Liver (tissue), 9 donors: ENCODE results near the gene FGD6. TPM values are rescaled to one million over a fixed set of nuclear protein-coding genes. Genes with fewer than 3 reads are reported as not detected.

ENCODE experiments used
- DNase-seq: peaks from one replicate; pipeline ENCODE4 v3.0.0-alpha.2; 2017; ENCODE audit warnings: low spot score
- H3K27ac ChIP-seq, 2 donors: one replicate each; pipeline ENCODE4 v1.7.0; 2013; ENCODE audit warnings: inconsistent platforms in 2 of 2, low read length in 2 of 2, control low read depth in 1 of 2, low read depth in 1 of 2, mild to moderate bottlenecking in 1 of 2
- H3K27me3 ChIP-seq, 4 donors: one replicate each; pipeline versions ENCODE4 v1.6.1 to v1.7.0; 2013; ENCODE audit warnings: low read length in 3 of 4, inconsistent platforms in 1 of 4, mild to moderate bottlenecking in 1 of 4, moderate library complexity in 1 of 4; ENCODE audit not compliant: control insufficient read depth in 4 of 4, insufficient read depth in 4 of 4
- H3K36me3 ChIP-seq, 4 donors: one replicate each; pipeline versions ENCODE4 v1.6.1 to v1.7.0; 2013; ENCODE audit warnings: low read length in 3 of 4, mild to moderate bottlenecking in 3 of 4, low read depth in 1 of 4, moderate library complexity in 1 of 4; ENCODE audit not compliant: control insufficient read depth in 4 of 4, insufficient read depth in 3 of 4
- H3K4me1 ChIP-seq, 4 donors: one replicate each; pipeline versions ENCODE4 v1.6.1 to v1.7.0; 2013; ENCODE audit warnings: low read length in 3 of 4, mild to moderate bottlenecking in 3 of 4, moderate library complexity in 1 of 4; ENCODE audit not compliant: control insufficient read depth in 4 of 4, insufficient read depth in 4 of 4
- H3K4me3 ChIP-seq, 3 donors: one replicate each; pipeline versions ENCODE4 v1.6.1 to v1.7.0; 2013; ENCODE audit warnings: low read length in 3 of 3, control low read depth in 1 of 3, low read depth in 1 of 3, mild to moderate bottlenecking in 1 of 3
- H3K9ac ChIP-seq, 2 donors: one replicate each; pipeline ENCODE4 v1.7.0; 2013; ENCODE audit warnings: low read length in 2 of 2, mild to moderate bottlenecking in 2 of 2, moderate library complexity in 2 of 2, control low read depth in 1 of 2, low read depth in 1 of 2
- H3K9me3 ChIP-seq, 4 donors: one replicate each; pipeline versions ENCODE4 v1.6.1 to v1.7.0; 2013; ENCODE audit warnings: low read length in 3 of 4; ENCODE audit not compliant: control insufficient read depth in 4 of 4
- ATF3 ChIP-seq: IDR thresholded peaks from 2 replicates; pipeline ENCODE4 v1.6.1; 2016; ENCODE audit warnings: antibody characterized with exemption
- CTCF ChIP-seq: fragments of 150-350 bp; IDR thresholded peaks from 2 replicates; pipeline ENCODE4 v1.5.1; 2017; ENCODE audit warnings: improper control_type of control experiment, low read depth, low read length; ENCODE audit not compliant: missing input control
- FOXA1 ChIP-seq: IDR thresholded peaks from 2 replicates; pipeline ENCODE4 v1.6.1; 2016; ENCODE audit warnings: antibody characterized with exemption
- FOXA2 ChIP-seq: IDR thresholded peaks from 2 replicates; pipeline ENCODE4 v1.6.1; 2016; ENCODE audit warnings: antibody characterized with exemption
- GABPA ChIP-seq, 2 donors: IDR thresholded peaks in 1 of 2; conservative IDR thresholded peaks in 1 of 2; 2 replicates each; pipeline ENCODE4 v1.6.1; 2016; ENCODE audit warnings: antibody characterized with exemption in 2 of 2, mild to moderate bottlenecking in 1 of 2, moderate library complexity in 1 of 2
- HNF4A ChIP-seq, 2 donors: conservative IDR thresholded peaks; 2 replicates each; pipeline ENCODE4 v1.6.1; 2016; ENCODE audit warnings: antibody characterized with exemption in 2 of 2, mild to moderate bottlenecking in 2 of 2
- HNF4G ChIP-seq: IDR thresholded peaks from 2 replicates; pipeline ENCODE4 v1.6.1; 2016; ENCODE audit warnings: antibody characterized with exemption
- JUND ChIP-seq, 2 donors: IDR thresholded peaks; 2 replicates each; pipeline ENCODE4 v1.6.1; 2016; ENCODE audit warnings: antibody characterized with exemption in 2 of 2
- NR2F2 ChIP-seq: IDR thresholded peaks from 2 replicates; pipeline ENCODE4 v1.6.1; 2016; ENCODE audit warnings: antibody characterized with exemption
- RAD21 ChIP-seq, 2 donors: IDR thresholded peaks; 2 replicates each; pipeline ENCODE4 v1.6.1; 2016; ENCODE audit warnings: antibody characterized with exemption in 2 of 2, mild to moderate bottlenecking in 2 of 2
- RXRA ChIP-seq, 2 donors: IDR thresholded peaks; 2 replicates each; pipeline ENCODE4 v1.6.1; 2017 to 2018; ENCODE audit warnings: antibody characterized with exemption in 2 of 2, mild to moderate bottlenecking in 1 of 2
- TAF1 ChIP-seq: conservative IDR thresholded peaks from 2 replicates; pipeline ENCODE4 v1.6.1; 2016; ENCODE audit warnings: antibody characterized with exemption, mild to moderate bottlenecking
- YY1 ChIP-seq: IDR thresholded peaks from 2 replicates; pipeline ENCODE4 v1.6.1; 2016; ENCODE audit warnings: antibody characterized with exemption, mild to moderate bottlenecking
- WGBS: extraction: QIAGEN DNeasy Blood & Tissue Kit; methylation state at CpG from one replicate; pipeline ENCODE4 v1.1.7; 2013; 5-methylcytosine and 5-hydroxymethylcytosine counted together
- polyA plus RNA-seq, 2 donors: library from polyadenylated mRNA; stranded (reverse) in 1 of 2; unstranded in 1 of 2; fragments of 200-250 nt in 1 of 2; fragments of >200 nt in 1 of 2; fragmentation: Nextera tagmentation in 1 of 2; extraction: Ambion mirVana in 1 of 2; gene quantifications; one replicate each; pipeline versions ENCODE4 v1.2.1 to v1.2.3, GENCODE V29; 2013 to 2015
- total RNA-seq, 2 donors: library from RNA; depleted of rRNA; stranded (reverse); fragments of >200 nt; gene quantifications; one replicate each; pipeline ENCODE4 v1.2.3, GENCODE V29; 2014
- TF ChIP-seq, protein P1 (sequence below): IDR thresholded peaks from 2 replicates; pipeline ENCODE4 v1.6.1; 2016; ENCODE audit warnings: antibody characterized with exemption
- TF ChIP-seq, protein P2 (sequence below): IDR thresholded peaks from 2 replicates; pipeline ENCODE4 v1.6.1; 2016; ENCODE audit warnings: antibody characterized with exemption
- TF ChIP-seq, protein P3 (sequence below): IDR thresholded peaks from 2 replicates; pipeline ENCODE4 v1.6.1; 2016; ENCODE audit warnings: antibody characterized with exemption, mild to moderate bottlenecking
- donor health status: healthy.
- donor health status: healthy.
- donor health status: healthy.
- donor health status: healthy.
- donor health status: healthy.

Gene FGD6
- total and polyA plus RNA-seq, 4 donors = 0.54 to 6.9 (median 2.4) TPM

DNA sequence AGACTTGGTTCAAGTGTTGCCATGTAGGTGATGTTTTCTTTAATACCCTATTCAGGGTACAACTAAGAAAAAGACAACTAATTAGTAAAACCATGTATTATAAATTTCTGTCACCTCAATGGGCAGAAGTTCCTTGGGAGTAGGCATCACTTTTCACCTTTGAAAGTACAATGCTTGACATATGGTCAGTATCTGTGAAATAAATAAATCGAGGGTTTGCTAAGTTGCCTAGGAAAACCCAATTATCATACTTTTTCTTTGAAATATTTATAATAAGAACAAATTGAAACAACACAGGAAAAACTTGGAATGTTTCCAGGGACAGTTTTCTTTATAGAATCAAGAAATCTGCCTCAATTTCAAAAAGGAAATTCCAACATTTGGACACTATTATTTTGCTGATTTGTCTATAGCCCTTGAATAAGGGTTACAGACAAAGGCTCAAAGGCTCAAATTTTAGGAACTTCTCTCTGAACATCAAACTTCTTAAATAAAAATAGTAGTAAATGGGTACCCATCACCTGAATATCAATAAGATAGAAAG is 13.7 kb downstream of the FGD6 start:
- no peaks in the 10 kb centered on the region for H3K27me3 ChIP-seq
- TF ChIP-seq JUND (IDR thresholded peaks at IDR 0.05) (no peak), ATF3 (no peak), RAD21 (IDR thresholded peaks at IDR 0.05) (no peak), HNF4G (no peak), NR2F2 (no peak), GABPA (IDR thresholded peaks at IDR 0.05 in 1 of 2, conservative IDR thresholded peaks at IDR 0.05 in 1 of 2) (no peak), FOXA2 (no peak), RXRA (IDR thresholded peaks at IDR 0.05) (no peak), TAF1 (no peak)
- TF ChIP-seq, protein P1, sequence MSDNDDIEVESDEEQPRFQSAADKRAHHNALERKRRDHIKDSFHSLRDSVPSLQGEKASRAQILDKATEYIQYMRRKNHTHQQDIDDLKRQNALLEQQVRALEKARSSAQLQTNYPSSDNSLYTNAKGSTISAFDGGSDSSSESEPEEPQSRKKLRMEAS = no peak
- WGBS = 80% methylated on average over 1 of the region's 1 CpG
- H3K9me3 ChIP-seq = no peaks in the 10 kb centered on the region
- peaks cover 0 to 7% (median 3%) of the 10 kb centered on the region in 4 donors for H3K4me1 ChIP-seq
- H3K4me3 ChIP-seq = no peak overlapping the region
- H3K36me3 ChIP-seq = no peaks in the 10 kb centered on the region
- no peak for DNase-seq
- no peak overlapping the region for H3K9ac ChIP-seq
- H3K27ac ChIP-seq = peak overlapping the region in 1 of 2 donors; percentile 14

DNA sequence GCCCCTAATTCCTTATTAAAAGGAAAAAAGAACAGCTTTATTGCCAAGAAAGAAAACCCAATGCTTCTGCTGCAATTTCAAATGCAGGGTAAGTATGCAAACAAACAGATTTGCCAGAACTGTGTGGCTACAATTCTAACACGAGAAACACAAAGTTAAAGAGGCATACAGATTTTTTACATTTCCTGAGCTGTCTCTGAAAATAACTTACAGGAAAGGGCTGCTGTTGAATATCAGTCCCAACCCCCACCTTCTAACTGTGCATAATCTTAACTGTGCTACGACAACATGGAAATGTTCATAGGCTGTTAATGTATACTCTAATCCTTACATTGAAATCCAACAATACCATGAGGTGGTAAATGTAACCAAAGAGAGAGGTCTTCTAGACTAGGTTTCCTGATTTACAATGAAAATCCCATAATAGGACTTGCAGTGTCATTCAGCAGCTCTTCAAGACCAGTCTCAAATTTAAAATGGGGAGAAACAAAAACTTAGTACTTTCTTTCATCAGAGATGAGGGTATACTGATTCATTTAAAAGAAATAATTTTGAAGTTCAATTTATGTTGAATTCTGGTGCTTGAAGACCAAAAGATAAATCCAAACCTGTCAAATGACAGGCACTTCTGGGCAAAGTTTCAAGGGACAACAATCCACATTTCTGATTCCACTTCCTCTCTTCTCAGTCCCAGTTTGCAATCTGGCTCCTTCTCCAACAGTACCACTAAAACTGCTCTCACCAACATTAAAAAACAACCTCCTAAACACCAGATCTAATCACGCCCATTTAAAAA is 14.4 kb downstream of the FGD6 start:
- peak overlapping the region in 1 of 2 donors; percentile 14 for H3K27ac ChIP-seq
- peaks cover 0 to 7% (median 3%) of the 10 kb centered on the region in 4 donors for H3K4me1 ChIP-seq
- no peak overlapping the region for H3K9ac ChIP-seq
- H3K4me3 ChIP-seq = no peak overlapping the region
- H3K36me3 ChIP-seq = no peaks in the 10 kb centered on the region
- no peaks in the 10 kb centered on the region for H3K9me3 ChIP-seq
- 73% methylated on average over 3 of the region's 3 CpGs for WGBS
- no peak for DNase-seq
- no peak for TF ChIP-seq RXRA (IDR thresholded peaks at IDR 0.05)
- no peak for TF ChIP-seq GABPA (IDR thresholded peaks at IDR 0.05 in 1 of 2, conservative IDR thresholded peaks at IDR 0.05 in 1 of 2)
- no peak for TF ChIP-seq FOXA1
- TF ChIP-seq, protein P1 = no peak
- TF ChIP-seq, protein P2, sequence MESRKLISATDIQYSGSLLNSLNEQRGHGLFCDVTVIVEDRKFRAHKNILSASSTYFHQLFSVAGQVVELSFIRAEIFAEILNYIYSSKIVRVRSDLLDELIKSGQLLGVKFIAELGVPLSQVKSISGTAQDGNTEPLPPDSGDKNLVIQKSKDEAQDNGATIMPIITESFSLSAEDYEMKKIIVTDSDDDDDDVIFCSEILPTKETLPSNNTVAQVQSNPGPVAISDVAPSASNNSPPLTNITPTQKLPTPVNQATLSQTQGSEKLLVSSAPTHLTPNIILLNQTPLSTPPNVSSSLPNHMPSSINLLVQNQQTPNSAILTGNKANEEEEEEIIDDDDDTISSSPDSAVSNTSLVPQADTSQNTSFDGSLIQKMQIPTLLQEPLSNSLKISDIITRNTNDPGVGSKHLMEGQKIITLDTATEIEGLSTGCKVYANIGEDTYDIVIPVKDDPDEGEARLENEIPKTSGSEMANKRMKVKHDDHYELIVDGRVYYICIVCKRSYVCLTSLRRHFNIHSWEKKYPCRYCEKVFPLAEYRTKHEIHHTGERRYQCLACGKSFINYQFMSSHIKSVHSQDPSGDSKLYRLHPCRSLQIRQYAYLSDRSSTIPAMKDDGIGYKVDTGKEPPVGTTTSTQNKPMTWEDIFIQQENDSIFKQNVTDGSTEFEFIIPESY = no peak
- no peak for TF ChIP-seq TAF1
- TF ChIP-seq YY1 = no peak
- no peak for TF ChIP-seq HNF4G
- TF ChIP-seq CTCF = no peak
- TF ChIP-seq, protein P3, sequence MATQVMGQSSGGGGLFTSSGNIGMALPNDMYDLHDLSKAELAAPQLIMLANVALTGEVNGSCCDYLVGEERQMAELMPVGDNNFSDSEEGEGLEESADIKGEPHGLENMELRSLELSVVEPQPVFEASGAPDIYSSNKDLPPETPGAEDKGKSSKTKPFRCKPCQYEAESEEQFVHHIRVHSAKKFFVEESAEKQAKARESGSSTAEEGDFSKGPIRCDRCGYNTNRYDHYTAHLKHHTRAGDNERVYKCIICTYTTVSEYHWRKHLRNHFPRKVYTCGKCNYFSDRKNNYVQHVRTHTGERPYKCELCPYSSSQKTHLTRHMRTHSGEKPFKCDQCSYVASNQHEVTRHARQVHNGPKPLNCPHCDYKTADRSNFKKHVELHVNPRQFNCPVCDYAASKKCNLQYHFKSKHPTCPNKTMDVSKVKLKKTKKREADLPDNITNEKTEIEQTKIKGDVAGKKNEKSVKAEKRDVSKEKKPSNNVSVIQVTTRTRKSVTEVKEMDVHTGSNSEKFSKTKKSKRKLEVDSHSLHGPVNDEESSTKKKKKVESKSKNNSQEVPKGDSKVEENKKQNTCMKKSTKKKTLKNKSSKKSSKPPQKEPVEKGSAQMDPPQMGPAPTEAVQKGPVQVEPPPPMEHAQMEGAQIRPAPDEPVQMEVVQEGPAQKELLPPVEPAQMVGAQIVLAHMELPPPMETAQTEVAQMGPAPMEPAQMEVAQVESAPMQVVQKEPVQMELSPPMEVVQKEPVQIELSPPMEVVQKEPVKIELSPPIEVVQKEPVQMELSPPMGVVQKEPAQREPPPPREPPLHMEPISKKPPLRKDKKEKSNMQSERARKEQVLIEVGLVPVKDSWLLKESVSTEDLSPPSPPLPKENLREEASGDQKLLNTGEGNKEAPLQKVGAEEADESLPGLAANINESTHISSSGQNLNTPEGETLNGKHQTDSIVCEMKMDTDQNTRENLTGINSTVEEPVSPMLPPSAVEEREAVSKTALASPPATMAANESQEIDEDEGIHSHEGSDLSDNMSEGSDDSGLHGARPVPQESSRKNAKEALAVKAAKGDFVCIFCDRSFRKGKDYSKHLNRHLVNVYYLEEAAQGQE = no peak
- TF ChIP-seq HNF4A (conservative IDR thresholded peaks at IDR 0.05) = no peak
- H3K27me3 ChIP-seq = no peaks in the 10 kb centered on the region
